HG02885 (cell line): ENCODE results near the gene RAD51C.
"Not testable (repeated sequence)": the region's sequence is repeated elsewhere in the genome, so short reads cannot be mapped to it uniquely, and the experiment has no call there.

Source experiments
- ATAC-seq: cut with Tn5 transposase; IDR thresholded peaks from one replicate; pipeline ENCODE4 v1.9.1; 2021; ENCODE audit warnings: mild to moderate bottlenecking; ENCODE audit not compliant: unreplicated experiment, poor library complexity

RAD51C gene

GRCh38 chr17:58692239-58693055 is at the start of gene RAD51C:
RAD51C (plus strand) TSS chr17:58692602; CDS start chr17:58692644, 42 bp downstream.
- ATAC-seq, result peak; percentile 99

DNA sequence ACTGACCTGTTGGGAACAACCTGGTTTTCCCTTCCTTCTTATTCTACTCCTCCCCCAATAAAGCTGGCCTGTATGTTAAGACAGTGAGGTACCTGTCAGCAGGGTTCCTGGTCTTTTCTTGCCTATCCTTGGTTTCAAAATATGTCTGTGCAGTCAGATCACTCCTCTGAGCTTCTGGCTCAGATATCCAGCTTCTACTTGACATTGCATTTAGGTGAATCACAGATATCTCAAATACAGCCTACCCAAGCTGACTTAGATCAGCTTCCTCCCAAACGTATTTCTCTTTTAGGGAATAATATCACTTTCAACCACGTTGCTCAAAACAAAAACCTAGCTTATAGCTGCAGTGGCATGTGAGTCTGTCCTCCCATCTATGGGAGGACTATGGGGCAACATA is 49.3 kb upstream of the RAD51C start:
- no peak for ATAC-seq

- no peak for ATAC-seq
Measured at GRCh38 chr17:58648236-58648635, 44.2 kb upstream of the RAD51C start.

GRCh38 chr17:58657962-58658803 is 34.2 kb upstream of the RAD51C start:
- not testable (repeated sequence) for ATAC-seq

DNA sequence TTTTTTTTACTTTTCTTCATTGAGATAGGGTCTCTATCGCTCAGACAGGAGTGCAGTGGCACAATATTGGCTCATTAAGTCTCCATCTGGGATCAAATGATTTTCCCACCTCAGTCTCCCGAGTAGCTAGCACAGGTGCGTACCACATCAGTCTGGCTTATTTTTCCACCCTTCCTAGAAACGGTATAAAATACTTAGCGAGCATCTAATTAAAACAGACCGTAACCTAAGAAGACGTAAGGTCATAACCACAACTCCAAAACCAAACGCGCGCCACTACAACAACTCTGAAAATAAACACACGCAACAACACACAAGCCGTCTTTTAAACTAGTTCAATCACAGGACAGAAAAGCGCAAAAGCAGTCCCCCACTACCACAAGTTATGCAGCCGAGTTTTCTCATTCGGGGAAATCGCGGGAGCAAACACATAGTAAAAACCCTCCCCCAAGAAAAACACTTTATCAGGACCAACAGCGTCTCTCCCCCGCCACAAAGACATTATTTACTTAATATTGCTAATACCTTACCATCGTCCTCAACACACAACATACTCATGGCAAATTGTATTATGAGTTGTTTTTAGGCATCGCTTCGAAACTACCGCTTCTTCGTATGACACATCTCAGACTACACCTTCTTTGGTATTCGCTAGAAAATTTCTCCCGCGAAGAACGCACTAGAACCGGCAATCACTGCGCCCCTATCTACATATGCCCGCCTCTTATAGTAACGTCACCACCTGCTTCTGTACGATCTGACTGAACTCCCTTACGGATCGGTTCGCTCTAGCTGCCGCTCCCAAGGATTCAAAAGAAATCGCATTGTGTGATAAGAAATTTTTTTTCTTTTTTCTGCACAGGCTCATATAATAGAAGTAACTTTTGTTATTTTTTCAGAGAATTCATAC is 33.3 kb upstream of the RAD51C start:
- peak; percentile 76 for ATAC-seq

DNA sequence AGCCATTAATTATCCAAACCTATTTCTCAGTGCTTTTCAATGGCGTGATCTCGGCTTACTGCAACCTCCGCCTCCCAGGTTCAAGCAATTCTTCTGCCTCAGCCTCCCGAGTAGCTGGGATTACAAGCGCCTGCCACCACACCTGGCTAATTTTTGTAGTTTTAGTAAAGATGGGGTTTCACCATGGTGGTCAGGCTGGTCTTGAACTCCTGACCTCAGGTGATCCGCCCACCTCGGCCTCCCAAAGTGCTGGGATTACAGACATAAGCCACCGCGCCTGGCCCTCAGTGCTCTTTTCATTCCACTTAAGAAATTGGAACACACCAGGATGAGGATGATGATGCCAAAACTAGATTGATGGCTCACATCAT is 32.7 kb upstream of the RAD51C start:
- not testable (repeated sequence) for ATAC-seq

GRCh38 chr17:58660621-58661020 is 31.8 kb upstream of the RAD51C start:
- ATAC-seq, result no peak

GRCh38 chr17:58661499-58661898 is 30.9 kb upstream of the RAD51C start:
- ATAC-seq, result no peak

GRCh38 chr17:58664302-58664701 is 28.1 kb upstream of the RAD51C start:
- ATAC-seq, result no peak

DNA sequence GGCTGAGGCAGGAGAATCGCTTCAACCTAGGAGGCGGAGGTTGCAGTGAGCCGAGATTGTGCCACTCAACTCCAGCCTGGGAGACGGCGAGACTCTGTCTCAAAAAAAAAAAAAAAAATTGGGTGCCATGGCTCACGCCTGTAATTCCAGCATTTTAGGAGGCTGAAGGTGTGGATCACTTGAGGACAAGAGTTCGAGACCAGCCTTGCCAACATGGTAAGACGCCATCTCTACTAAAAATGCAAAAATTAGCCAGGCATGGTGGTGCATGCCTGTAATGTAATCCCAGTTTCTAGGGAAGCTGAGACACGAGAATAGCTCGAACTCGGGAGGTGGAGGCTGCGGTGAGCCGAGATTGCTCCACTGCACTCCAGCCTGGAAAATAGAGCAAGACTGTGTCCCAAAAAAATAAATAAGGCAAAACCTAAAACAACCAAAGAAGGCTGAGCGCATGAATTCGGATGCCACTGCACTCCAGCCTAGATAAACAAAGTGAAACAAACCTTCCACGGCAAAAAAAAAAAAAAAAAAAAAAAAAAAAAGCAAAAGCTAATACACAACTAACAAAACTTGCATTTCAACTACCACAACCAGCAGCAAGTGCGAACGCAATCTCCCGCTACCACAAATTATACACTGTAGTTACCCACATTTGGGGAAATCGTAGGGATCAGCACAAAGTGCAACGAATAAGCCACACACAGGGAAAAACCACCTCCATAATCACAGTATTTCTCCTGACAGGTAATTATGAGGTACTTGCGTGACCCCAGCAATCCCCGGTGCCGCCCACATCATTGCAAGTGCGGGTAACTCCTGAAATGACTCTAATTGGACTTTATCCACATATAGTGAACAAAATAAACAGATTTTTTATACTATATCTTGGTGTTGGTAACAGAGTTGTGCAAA is 26.2 kb upstream of the RAD51C start:
- ATAC-seq, result no peak

DNA sequence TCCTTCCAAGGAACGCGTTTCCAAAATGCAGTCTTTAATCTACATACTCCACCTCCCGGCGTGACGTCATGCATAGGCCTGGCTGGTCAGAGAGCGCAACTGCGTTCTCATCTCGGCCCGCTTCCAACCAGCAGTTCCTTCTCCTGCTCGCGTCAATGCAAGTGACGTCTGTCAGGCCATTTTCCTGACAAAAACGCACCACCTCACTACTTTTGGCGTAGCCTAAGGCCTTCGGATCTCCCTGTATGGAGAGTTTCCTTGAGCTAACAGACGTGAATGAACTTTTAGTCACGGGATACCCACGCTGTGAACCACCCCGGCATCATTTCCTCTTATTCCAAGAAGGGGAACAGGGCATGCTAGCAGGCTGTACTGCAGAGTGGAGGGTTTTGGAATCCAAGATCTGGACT is 25.5 kb upstream of the RAD51C start:
- no peak for ATAC-seq

- ATAC-seq, result no peak
Measured at GRCh38 chr17:58667934-58668597, 24.3 kb upstream of the RAD51C start.

- no peak for ATAC-seq
Measured at GRCh38 chr17:58668598-58668935, 23.8 kb upstream of the RAD51C start.

DNA sequence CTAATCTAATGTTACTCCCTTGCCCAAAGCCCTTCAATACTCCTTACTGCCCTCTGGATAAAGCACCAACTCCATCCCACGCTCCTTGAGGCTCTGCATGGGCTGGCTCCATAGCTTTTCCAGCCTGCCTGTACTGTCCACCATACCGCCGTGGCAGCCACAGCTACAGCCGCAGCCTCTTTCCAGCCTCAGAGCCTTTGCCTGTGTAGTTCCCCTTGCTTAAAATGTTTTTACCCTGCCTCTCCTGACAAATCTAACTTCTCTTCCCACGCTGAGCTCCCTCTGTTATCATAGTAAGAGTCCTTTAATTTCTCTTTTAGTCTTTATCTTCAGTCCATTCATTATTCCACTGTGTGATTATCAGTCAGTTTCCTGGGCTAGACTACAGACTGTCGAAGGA is 22.5 kb upstream of the RAD51C start:
- ATAC-seq, result no peak

- ATAC-seq, result no peak
Measured at GRCh38 chr17:58671969-58672368, 20.4 kb upstream of the RAD51C start.

DNA sequence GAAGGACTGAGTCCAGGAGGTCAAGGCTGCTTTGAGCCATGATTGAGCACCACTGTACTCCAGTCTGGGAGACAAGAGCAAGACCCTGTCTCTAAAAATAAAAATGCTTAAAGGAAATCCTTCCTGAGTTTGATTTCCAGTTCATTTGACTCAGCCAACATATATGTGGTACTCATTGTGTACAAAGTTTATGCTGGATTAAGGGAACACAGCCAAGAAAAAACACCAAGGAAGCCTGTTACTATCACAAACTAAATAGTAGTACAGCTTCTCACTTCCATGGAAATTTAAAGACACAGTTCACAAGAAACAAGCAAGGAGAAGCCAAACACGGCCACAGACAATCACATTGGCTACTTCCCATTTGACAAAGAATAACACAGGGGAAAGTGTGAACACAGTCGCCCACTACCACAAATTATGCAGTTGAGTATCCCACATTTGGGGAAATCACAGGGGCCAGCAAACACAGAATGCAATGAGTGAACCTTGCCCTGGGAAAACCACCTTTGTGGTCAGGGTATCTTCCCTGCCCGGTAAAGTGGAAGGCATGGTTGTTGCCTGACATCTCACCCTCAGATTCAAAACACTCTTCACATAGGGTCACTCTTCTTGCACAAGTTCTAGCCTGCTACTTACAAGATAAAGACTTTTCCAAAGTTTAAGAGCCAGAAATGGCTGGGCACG is 15.1 kb upstream of the RAD51C start:
- ATAC-seq, result no peak

DNA sequence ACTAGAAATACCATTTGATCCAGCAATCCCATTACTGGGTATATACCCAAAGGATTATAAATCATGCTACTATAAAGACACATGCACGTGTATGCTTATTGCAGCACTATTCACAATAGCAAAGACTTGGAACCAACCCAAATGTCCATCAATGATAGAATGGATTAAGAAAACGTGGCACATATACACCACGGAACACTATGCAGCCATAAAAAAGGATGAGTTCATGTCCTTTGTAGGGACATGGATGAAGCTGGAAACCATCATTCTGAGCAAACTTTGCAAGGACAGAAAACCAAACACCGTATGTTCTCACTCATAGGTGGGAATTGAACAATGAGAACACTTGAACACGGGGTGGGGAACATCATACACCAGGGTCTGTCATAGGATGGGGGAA is 14.1 kb upstream of the RAD51C start:
- ATAC-seq, result not testable (repeated sequence)

DNA sequence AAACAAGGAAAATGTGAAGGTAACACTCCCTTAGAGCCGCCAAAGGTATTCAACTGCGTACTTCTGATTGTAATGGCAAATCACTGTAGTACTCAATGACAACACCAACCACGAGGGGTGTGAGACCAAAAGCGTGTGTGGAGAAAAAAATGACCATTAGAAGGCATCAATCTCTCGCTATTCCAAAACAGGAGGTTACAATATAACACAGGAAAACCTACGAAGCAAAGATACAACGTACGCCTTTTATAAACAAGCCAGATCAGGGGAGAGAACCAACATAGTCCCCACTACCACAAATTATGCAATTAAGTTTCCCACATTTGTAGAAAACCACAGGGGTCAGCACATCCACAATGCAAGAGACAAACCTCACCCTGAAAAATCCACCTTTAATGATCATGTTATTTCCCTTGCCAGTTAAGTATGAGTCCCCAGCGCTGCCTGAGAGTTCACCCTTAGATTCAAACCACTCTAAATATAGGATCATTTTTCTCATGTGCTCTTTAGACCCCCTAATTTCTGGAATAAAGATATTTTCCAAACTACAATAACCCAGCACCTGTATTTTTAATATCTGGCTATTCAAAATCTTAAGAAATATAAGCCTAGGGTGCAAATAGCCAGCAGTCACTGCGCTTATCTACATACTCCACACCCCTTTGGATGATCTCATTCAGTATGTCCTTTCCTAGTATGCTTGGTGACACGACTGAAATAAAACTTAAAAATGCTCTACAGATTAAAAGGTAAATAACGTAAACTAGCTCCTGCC is 13.0 kb upstream of the RAD51C start:
- no peak for ATAC-seq
